ENCODE measurements around the gene TMEM123. TPM values are rescaled to one million over a fixed set of nuclear protein-coding genes. Genes with fewer than 3 reads are reported as not detected.
"Not testable (repeated sequence)": the region's sequence is repeated elsewhere in the genome, so short reads cannot be mapped to it uniquely, and the experiment has no call there.

The TMEM123 gene
- total and polyA plus RNA-seq, 2 donors (not counting 3 experiments of a cell fraction or from before 2014, with no cell fraction given): 201 to 257 TPM

- DNase-seq (ENCODE audit: low read depth, low spot score) (no peak), FAIRE-seq (no peak)
- H3K9ac ChIP-seq (replicated peaks; ENCODE audit: extremely low read depth, insufficient read depth, low read length): no peak overlapping the region
- no peaks in the 10 kb centered on the region for H3K9me3 ChIP-seq (replicated peaks; ENCODE audit: control insufficient read depth, insufficient read depth, low read length)
- TF ChIP-seq GATA2 (IDR thresholded peaks at IDR 0.05; ENCODE audit: insufficient read depth, insufficient read length, low read depth, low read length): no peak
- no peak for TF ChIP-seq CTCF (IDR thresholded peaks at IDR 0.05; ENCODE audit: extremely low read depth in 1 of 2, insufficient read depth in 1 of 2, low read depth in 1 of 2, low read length in 2 of 2)
- TF ChIP-seq, protein P1, sequence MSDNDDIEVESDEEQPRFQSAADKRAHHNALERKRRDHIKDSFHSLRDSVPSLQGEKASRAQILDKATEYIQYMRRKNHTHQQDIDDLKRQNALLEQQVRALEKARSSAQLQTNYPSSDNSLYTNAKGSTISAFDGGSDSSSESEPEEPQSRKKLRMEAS (IDR thresholded peaks at IDR 0.05; ENCODE audit: insufficient read depth, insufficient read length): no peak
- TF ChIP-seq EZH2 (IDR thresholded peaks at IDR 0.05; ENCODE audit: borderline replicate concordance, low read depth, low read length, severe bottlenecking): no peak
- no peak for TF ChIP-seq POLR2AphosphoS5 (IDR thresholded peaks at IDR 0.05; ENCODE audit: insufficient read depth, low read depth, low read length)
- no peak for TF ChIP-seq JUN (IDR thresholded peaks at IDR 0.05; ENCODE audit: borderline replicate concordance, insufficient read depth, insufficient read length, low read depth)
- no peak for TF ChIP-seq POLR2A (IDR thresholded peaks at IDR 0.05; ENCODE audit: low read depth, low read length)
- no peak for TF ChIP-seq MYC (IDR thresholded peaks at IDR 0.05; ENCODE audit: low read depth, low read length)
- TF ChIP-seq FOS (IDR thresholded peaks at IDR 0.05; ENCODE audit: borderline replicate concordance, insufficient read depth, low read length): no peak
- POLR2A ChIA-PET: no interaction called here
- no peaks in the 10 kb centered on the region for H4K20me1 ChIP-seq (replicated peaks; ENCODE audit: control insufficient read depth, extremely low read depth, insufficient read depth, low read length)
- H3K9me1 ChIP-seq (replicated peaks; ENCODE audit: control insufficient read depth, extremely low read depth, insufficient read depth, low read length): no peaks in the 10 kb centered on the region
- no peak overlapping the region for H3K4me2 ChIP-seq (ENCODE audit: insufficient read depth, low read length)
- no peak overlapping the region for H3K27ac ChIP-seq (ENCODE audit: insufficient read depth, low read depth, low read length)
- H3K4me1 ChIP-seq (ENCODE audit: control insufficient read depth, extremely low read depth, insufficient read depth, low read length): no peaks in the 10 kb centered on the region
- CTCF ChIA-PET: interaction anchor here (1.0 to 1.9 kb wide), 5 partner anchors 9 to 34 kb away, joined by 3 to 5 read pairs (median 4); no protein-coding TSS in a partner anchor
- H3K4me3 ChIP-seq (replicated peaks in 1 of 3; ENCODE audit: insufficient read depth in 1 of 3, low read depth in 1 of 3, low read length in 3 of 3): no peak overlapping the region
- no peak overlapping the region for H2AFZ ChIP-seq (ENCODE audit: low read depth, low read length)
- H3K79me2 ChIP-seq (ENCODE audit: control insufficient read depth, insufficient read depth, low read length): peaks cover 18% of the 10 kb centered on the region
- dilution Hi-C loops (cut with MboI; ENCODE audit: extremely low pct_ligation_motif_present, low sequenced_read_pairs): no loop called here
- intact Hi-C loops (cut with micrococcal nuclease): no loop called here
- H3K27me3 ChIP-seq (ENCODE audit: control insufficient read depth in 2 of 2, insufficient read depth in 2 of 2, low read length in 2 of 2): no peaks in the 10 kb centered on the region
- no TSS peak for BruUV-seq (replicated peaks)
- peaks cover 6 to 8% of the 10 kb centered on the region in 2 experiments for H3K36me3 ChIP-seq (ENCODE audit: control insufficient read depth in 2 of 2, extremely low read depth in 1 of 2, insufficient read depth in 2 of 2, low read length in 2 of 2)
These were observed 76.7 kb downstream of the TMEM123 start for GRCh38 chr11:102375720-102376399.

DNA sequence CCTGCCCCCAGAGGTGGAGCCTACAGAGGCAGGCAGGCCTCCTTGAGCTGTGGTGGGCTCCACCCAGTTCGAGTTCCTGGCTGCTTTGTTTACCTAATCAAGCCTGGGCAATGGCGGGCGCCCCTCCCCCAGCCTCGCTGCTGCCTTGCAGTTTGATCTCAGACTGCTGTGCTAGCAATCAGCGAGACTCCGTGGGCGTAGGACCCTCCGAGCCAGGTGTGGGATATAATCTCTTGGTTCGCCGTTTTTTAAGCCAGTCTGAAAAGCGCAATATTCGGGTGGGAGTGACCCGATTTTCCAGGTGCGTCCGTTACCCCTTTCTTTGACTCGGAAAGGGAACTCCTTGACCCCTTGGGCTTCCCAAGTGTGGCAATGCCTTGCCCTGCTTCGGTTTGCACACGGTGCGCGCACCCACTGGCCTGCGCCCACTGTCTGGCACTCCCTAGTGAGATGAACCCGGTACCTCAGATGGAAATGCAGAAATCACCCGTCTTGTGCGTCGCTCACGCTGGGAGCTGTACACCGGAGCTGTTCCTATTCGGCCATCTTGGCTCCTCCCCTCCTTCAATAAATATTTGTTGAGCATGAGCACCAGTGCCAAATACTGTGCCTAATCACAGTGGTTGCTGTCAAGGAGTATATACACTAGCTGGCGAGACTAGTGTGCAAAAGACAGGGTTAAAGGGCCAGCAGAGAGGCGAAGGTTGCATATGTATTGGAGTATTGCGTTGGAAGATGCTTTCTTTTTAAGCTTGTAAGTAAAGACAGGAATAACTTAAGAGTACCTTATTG is 77.7 kb downstream of the TMEM123 start:
- H3K27me3 ChIP-seq (ENCODE audit: control insufficient read depth in 2 of 2, insufficient read depth in 2 of 2, low read length in 2 of 2); DNase-seq (ENCODE audit: low read depth, low spot score); FAIRE-seq; H3K9ac ChIP-seq (replicated peaks; ENCODE audit: extremely low read depth, insufficient read depth, low read length); H3K9me3 ChIP-seq (replicated peaks; ENCODE audit: control insufficient read depth, insufficient read depth, low read length); H3K4me3 ChIP-seq (replicated peaks in 1 of 3; ENCODE audit: insufficient read depth in 1 of 3, low read depth in 1 of 3, low read length in 3 of 3); dilution Hi-C loops (cut with MboI; ENCODE audit: extremely low pct_ligation_motif_present, low sequenced_read_pairs); H3K4me1 ChIP-seq (ENCODE audit: control insufficient read depth, extremely low read depth, insufficient read depth, low read length); H3K27ac ChIP-seq (ENCODE audit: insufficient read depth, low read depth, low read length); H3K36me3 ChIP-seq (ENCODE audit: control insufficient read depth in 2 of 2, extremely low read depth in 1 of 2, insufficient read depth in 2 of 2, low read length in 2 of 2); H3K9me1 ChIP-seq (replicated peaks; ENCODE audit: control insufficient read depth, extremely low read depth, insufficient read depth, low read length); H2AFZ ChIP-seq (ENCODE audit: low read depth, low read length); POLR2A ChIA-PET; BruUV-seq (replicated peaks); intact Hi-C loops (cut with micrococcal nuclease); H4K20me1 ChIP-seq (replicated peaks; ENCODE audit: control insufficient read depth, extremely low read depth, insufficient read depth, low read length); H3K4me2 ChIP-seq (ENCODE audit: insufficient read depth, low read length): not testable (repeated sequence)
- CTCF ChIA-PET: interaction anchor here (1.2 to 1.9 kb wide), 4 partner anchors 8 to 33 kb away, joined by 4 to 5 read pairs (median 4); no protein-coding TSS in a partner anchor
- peaks cover 18% of the 10 kb centered on the region for H3K79me2 ChIP-seq (ENCODE audit: control insufficient read depth, insufficient read depth, low read length)
